RWPE2 (cell line): ENCODE measurements around the gene CEACAM21.

Experiments
- ATAC-seq: fragments of 200-7000 bp; cut with Tn5 transposase; 3 replicates; pipeline ENCODE4 v1.9.1; 2021; ENCODE audit warnings: low read depth
- DNase-seq: peaks from one replicate; pipeline ENCODE4 v3.0.0-alpha.2; 2020; ENCODE audit warnings: low spot score
- H3K27ac ChIP-seq: fragments of 450-650 bp; 2 replicates; pipeline ENCODE4 v1.5.1; 2017; ENCODE audit warnings: mild to moderate bottlenecking; ENCODE audit not compliant: poor library complexity, severe bottlenecking
- H3K27me3 ChIP-seq: fragments of 250-450 bp; sonication (Bioruptor Pico); 2 replicates; pipeline ENCODE4 v1.5.1; 2021; ENCODE audit warnings: mild to moderate bottlenecking, moderate library complexity; ENCODE audit not compliant: insufficient read depth, poor library complexity, severe bottlenecking
- H3K36me3 ChIP-seq: fragments of 250-450 bp; sonication (Bioruptor Pico); 2 replicates; pipeline ENCODE4 v1.5.1; 2020; ENCODE audit warnings: low read depth, mild to moderate bottlenecking, moderate library complexity
- H3K4me1 ChIP-seq: fragments of 250-450 bp; sonication (Bioruptor Pico); 2 replicates; pipeline ENCODE4 v1.5.1; 2021; ENCODE audit warnings: mild to moderate bottlenecking, moderate library complexity; ENCODE audit not compliant: insufficient read depth, poor library complexity, severe bottlenecking
- H3K4me3 ChIP-seq: fragments of 250-450 bp; sonication (Bioruptor Pico); 2 replicates; pipeline ENCODE4 v1.5.1; 2021; ENCODE audit warnings: mild to moderate bottlenecking, moderate library complexity; ENCODE audit not compliant: severe bottlenecking
- H3K9me3 ChIP-seq: fragments of 250-450 bp; sonication (Bioruptor Pico); 2 replicates; pipeline ENCODE4 v1.5.1; 2021; ENCODE audit warnings: mild to moderate bottlenecking, moderate library complexity; ENCODE audit not compliant: severe bottlenecking
- TF ChIP-seq, protein P1 (sequence below): fragments of 450-650 bp; IDR thresholded peaks from one replicate; pipeline ENCODE4 v1.5.1; 2017; ENCODE audit warnings: mild to moderate bottlenecking, moderate library complexity; ENCODE audit not compliant: poor library complexity, severe bottlenecking

The CEACAM21 gene

DNA sequence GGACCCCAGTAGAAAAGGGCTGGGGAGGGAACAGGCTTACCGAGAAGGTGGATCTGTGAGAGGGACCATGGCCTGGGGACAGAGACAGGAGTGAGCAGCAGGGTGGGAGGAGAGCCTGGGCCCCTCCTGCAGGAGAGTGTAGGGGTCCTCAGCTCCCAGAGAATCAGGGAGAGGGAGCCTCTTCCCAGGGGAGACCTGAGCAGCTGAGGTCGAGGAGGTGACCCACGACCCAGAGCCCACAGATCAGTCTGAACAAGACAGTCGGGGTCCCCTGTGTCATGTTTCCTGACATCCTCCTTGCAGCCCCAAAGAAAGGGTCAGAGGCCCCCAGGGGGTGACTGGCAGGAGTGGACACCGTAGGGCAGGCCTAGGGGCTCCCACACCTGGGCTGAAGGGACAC, 44.2 kb downstream of the CEACAM21 start:
- Histone ChIP-seq H3K27me3 (no peaks in the 10 kb centered on the region), H3K27ac (no peak overlapping the region), H3K4me1 (no peaks in the 10 kb centered on the region), H3K4me3 (no peak overlapping the region), H3K36me3 (no peaks in the 10 kb centered on the region), H3K9me3 (no peaks in the 10 kb centered on the region)
- DNase-seq (no peak), ATAC-seq (no peak)
- TF ChIP-seq, protein P1, sequence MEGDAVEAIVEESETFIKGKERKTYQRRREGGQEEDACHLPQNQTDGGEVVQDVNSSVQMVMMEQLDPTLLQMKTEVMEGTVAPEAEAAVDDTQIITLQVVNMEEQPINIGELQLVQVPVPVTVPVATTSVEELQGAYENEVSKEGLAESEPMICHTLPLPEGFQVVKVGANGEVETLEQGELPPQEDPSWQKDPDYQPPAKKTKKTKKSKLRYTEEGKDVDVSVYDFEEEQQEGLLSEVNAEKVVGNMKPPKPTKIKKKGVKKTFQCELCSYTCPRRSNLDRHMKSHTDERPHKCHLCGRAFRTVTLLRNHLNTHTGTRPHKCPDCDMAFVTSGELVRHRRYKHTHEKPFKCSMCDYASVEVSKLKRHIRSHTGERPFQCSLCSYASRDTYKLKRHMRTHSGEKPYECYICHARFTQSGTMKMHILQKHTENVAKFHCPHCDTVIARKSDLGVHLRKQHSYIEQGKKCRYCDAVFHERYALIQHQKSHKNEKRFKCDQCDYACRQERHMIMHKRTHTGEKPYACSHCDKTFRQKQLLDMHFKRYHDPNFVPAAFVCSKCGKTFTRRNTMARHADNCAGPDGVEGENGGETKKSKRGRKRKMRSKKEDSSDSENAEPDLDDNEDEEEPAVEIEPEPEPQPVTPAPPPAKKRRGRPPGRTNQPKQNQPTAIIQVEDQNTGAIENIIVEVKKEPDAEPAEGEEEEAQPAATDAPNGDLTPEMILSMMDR = no peak

- no peak overlapping the region for H3K4me3 ChIP-seq
- H3K4me1 ChIP-seq = no peaks in the 10 kb centered on the region
- ATAC-seq (no peak), DNase-seq (no peak)
- no peaks in the 10 kb centered on the region for H3K27me3 ChIP-seq
- H3K27ac ChIP-seq = no peak overlapping the region
- TF ChIP-seq, protein P1 = no peak
- no peaks in the 10 kb centered on the region for H3K36me3 ChIP-seq
- no peaks in the 10 kb centered on the region for H3K9me3 ChIP-seq
Measured at GRCh38 chr19:41621226-41621625, 45.3 kb downstream of the CEACAM21 start.

- TF ChIP-seq, protein P1 = no peak
- Histone ChIP-seq H3K9me3 (no peaks in the 10 kb centered on the region), H3K27ac (no peak overlapping the region), H3K4me1 (no peaks in the 10 kb centered on the region), H3K4me3 (no peak overlapping the region), H3K36me3 (no peaks in the 10 kb centered on the region), H3K27me3 (no peaks in the 10 kb centered on the region)
- ATAC-seq (no peak), DNase-seq (no peak)
Measured at GRCh38 chr19:41621654-41622053, 45.7 kb downstream of the CEACAM21 start.

GRCh38 chr19:41623360-41623759, 47.4 kb downstream of the CEACAM21 start:
- ATAC-seq (no peak), DNase-seq (no peak)
- Histone ChIP-seq H3K4me3 (no peak overlapping the region), H3K36me3 (no peaks in the 10 kb centered on the region), H3K27me3 (peaks cover 3% of the 10 kb centered on the region), H3K4me1 (no peaks in the 10 kb centered on the region), H3K9me3 (no peaks in the 10 kb centered on the region), H3K27ac (no peak overlapping the region)
- TF ChIP-seq, protein P1 = no peak

- H3K4me1 ChIP-seq = no peaks in the 10 kb centered on the region
- H3K36me3 ChIP-seq = no peaks in the 10 kb centered on the region
- peaks cover 10% of the 10 kb centered on the region for H3K27me3 ChIP-seq
- no peak for DNase-seq
- no peak for ATAC-seq
- H3K4me3 ChIP-seq = no peak overlapping the region
- TF ChIP-seq, protein P1 = no peak
- no peaks in the 10 kb centered on the region for H3K9me3 ChIP-seq
- no peak overlapping the region for H3K27ac ChIP-seq
Measured at GRCh38 chr19:41624515-41624914, 48.5 kb downstream of the CEACAM21 start.
